Measurements from ENCODE around the gene USB1.

USB1 gene, protein sequence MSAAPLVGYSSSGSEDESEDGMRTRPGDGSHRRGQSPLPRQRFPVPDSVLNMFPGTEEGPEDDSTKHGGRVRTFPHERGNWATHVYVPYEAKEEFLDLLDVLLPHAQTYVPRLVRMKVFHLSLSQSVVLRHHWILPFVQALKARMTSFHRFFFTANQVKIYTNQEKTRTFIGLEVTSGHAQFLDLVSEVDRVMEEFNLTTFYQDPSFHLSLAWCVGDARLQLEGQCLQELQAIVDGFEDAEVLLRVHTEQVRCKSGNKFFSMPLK

GRCh38 chr16:58000706-58001676 is at the start of gene USB1:
USB1 (plus strand) TSS chr16:58001407; CDS start chr16:58001484, 77 bp downstream.
- DNase-seq (ENCODE audit: low read depth), result peak; percentile 88

- no peak for DNase-seq (ENCODE audit: low read depth)
Measured at GRCh38 chr16:57952909-57953308, 48.3 kb upstream of the USB1 start.

DNA sequence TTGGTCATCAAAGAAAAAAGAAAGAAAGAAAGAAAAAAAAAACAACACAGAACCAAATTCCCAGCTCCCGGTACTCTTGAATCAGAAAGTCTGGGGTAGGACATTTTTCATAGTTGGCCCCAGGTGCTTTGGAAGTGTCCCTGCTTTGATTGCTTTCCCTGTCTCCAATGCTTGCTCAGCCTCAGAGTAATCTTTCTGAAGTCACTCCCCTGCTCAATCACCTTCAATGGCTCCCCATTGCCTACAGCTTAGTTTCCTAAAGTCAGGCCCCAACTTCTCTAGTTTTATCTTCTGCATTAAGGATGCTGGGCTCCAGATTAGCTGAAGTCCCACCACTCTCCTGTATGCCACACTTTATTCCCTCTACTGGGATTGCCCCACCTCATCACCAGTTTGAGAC is 47.4 kb upstream of the USB1 start:
- no peak for DNase-seq (ENCODE audit: low read depth)

- no peak for DNase-seq (ENCODE audit: low read depth)
Measured at GRCh38 chr16:57955572-57956188, 45.5 kb upstream of the USB1 start.

- DNase-seq (ENCODE audit: low read depth), result no peak
Measured at GRCh38 chr16:57956270-57956808, 44.9 kb upstream of the USB1 start.

- no peak for DNase-seq (ENCODE audit: low read depth)
Measured at GRCh38 chr16:57956924-57957672, 44.1 kb upstream of the USB1 start.

- no peak for DNase-seq (ENCODE audit: low read depth)
Measured at GRCh38 chr16:57957673-57958392, 43.4 kb upstream of the USB1 start.

- no peak for DNase-seq (ENCODE audit: low read depth)
Measured at GRCh38 chr16:57958544-57958943, 42.7 kb upstream of the USB1 start.

DNA sequence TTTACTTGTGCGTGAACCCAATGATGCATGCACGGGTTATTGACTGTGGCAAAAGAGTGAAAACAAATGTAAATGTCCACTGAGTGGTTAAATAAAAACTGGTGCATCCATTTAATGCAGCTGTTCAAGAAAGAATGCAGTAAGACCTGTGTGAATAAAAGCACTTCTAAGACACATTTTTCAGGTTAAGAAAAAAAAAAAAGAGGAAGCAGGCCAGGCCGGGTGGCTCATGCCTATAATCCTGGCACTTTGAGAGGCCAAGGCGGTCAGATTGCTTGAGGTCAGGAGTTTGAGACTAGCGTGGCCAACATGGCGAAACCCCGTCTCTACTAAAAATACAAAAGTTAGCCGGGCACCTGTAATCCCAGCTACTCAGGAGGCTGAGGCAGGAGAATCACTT is 42.1 kb upstream of the USB1 start:
- DNase-seq (ENCODE audit: low read depth), result no peak

DNA sequence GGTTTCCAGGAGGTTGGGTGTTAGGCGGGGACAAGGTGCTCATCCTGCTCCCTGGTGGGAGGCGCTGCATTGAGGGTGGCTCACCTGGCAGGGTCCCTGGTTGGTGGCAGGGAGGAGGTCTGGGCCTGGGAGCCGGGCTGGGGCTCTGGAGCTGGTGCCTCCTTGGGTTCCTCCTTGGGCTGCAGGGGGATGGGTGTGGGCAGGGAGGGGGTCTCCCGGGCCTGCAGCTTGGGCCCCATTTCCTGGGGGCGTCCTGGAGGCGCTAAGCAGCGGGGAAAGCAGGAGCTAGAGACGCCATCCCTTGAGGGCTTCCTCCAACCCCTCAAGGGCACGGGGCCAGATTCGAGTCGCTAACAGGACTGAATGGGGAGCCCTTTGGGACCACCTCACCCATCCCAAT is 41.4 kb upstream of the USB1 start:
- DNase-seq (ENCODE audit: low read depth), result no peak

GRCh38 chr16:57960310-57960709 is 40.9 kb upstream of the USB1 start:
- DNase-seq (ENCODE audit: low read depth), result no peak

DNA sequence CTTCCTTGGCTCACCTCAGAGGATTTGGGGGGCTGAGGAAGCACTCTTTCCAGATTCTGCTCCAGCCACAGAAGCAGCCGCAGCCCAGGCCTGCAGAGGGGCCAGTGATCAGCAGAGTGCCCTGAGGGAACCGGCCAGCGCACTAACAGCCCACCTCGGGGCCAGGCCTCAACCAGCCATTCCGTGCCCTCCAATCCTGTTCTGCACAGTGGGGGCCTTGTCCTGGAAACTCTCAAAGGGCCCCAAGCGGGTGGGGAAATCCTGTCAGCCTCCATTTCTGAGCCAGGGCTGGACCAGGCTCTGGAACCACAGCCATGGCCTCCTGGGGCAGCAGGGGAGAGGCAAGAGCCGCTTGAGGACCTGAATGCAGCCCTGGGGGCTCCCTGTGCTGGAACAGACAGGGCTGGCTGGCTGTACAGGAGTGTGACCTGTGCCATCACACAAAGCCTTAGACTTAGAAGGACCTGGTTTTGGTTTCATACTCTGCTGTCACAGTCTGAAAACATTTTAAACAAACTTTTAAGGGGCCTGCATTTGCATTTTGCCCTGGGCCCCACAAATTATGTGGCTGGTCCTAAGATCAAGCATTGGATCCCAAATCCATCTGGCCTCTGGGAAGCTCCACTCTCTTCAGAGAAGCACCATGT is 40.3 kb upstream of the USB1 start:
- no peak for DNase-seq (ENCODE audit: low read depth)

- no peak for DNase-seq (ENCODE audit: low read depth)
Measured at GRCh38 chr16:57961538-57961937, 39.7 kb upstream of the USB1 start.

GRCh38 chr16:57962046-57962445 is 39.2 kb upstream of the USB1 start:
- DNase-seq (ENCODE audit: low read depth), result no peak

GRCh38 chr16:57962756-57963155 is 38.5 kb upstream of the USB1 start:
- no peak for DNase-seq (ENCODE audit: low read depth)

- DNase-seq (ENCODE audit: low read depth), result no peak
Measured at GRCh38 chr16:57964157-57964700, 37.0 kb upstream of the USB1 start.

DNA sequence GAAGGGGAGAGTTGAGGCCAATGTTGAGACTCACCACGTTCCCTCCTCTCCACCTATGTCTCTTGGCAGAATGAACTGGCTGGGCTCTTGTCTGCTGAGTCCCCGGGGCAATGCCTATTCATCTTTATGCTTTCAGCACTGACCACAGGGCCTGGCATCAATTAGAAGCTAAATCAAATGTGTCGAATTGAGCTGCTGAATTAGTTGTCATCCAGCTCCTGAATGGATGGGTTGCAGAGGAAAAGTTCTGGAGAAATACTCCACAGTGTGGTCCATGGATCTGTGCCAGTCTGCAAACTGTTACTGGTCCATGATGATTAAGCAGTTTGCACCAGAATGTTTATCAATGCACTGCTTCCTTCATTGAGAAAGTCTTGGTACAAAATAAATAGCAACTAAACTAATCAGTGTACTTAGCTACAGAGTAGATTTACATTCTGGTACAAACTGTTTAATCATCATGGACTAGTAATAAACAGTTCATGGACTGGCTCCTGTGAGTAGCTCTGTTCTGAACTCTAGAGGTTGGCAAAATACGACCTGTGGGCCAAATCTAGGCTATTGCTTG is 34.9 kb upstream of the USB1 start:
- DNase-seq (ENCODE audit: low read depth), result no peak

DNA sequence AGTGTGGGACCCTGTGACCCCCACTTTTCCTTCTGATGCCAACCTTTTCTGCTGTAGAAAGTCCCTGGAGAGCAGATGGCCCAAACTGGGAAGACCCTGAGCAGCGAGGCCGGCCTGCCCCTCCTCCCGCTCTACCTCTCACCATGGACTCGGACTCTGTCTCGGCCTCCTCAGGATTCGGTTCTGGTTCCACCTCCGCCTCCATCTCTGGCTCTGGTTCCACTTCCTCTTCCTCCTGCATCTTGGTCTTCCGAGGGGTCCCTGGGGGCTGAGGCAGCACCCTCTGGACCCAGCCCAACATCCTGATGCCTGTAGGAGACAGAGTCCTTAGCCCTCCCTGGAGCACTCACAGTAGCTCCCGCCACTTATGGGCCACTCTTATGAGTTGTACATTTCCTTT is 34.2 kb upstream of the USB1 start:
- DNase-seq (ENCODE audit: low read depth), result no peak

- DNase-seq (ENCODE audit: low read depth), result no peak
Measured at GRCh38 chr16:57967916-57968315, 33.3 kb upstream of the USB1 start.
